Uterus (tissue), 2 donors: ENCODE measurements around the gene USP31.

Source experiments
- CTCF ChIP-seq, 4 experiments: fragments of 200-600 bp in 2 of 4; fragments of 450-650 bp in 2 of 4; sonication (generic) in 2 of 4; IDR thresholded peaks; one replicate each; pipeline ENCODE4 v1.5.1; 2016 to 2019; ENCODE audit warnings: antibody characterized with exemption in 4 of 4, mild to moderate bottlenecking in 2 of 4, moderate library complexity in 1 of 4
- POLR2A ChIP-seq, 2 donors: fragments of 450-650 bp; IDR thresholded peaks; one replicate each; pipeline ENCODE4 v1.6.1; 2016; ENCODE audit warnings: antibody characterized with exemption in 2 of 2, mild to moderate bottlenecking in 1 of 2, moderate library complexity in 1 of 2

- TF ChIP-seq CTCF (IDR thresholded peaks at IDR 0.05) (no peak), POLR2A (IDR thresholded peaks at IDR 0.05) (no peak)
Observed at GRCh38 chr16:23072084-23072599, 77.1 kb downstream of the USP31 start.
